Stimulated activated CD4-positive, alpha-beta T cell treated with anti-CD3 and anti-CD28 coated beads, Interleukin-1b, Interleukin-23, amount 100 ng/mL, for 4 hours (primary cell): Measurements from ENCODE around the gene TTC22.

Experiments
- DNase-seq, 2 donors: peaks; one replicate each; pipeline ENCODE4 v3.0.0-alpha.2; 2020; ENCODE audit warnings: low read depth in 2 of 2

Gene TTC22

GRCh38 chr1:54800899-54801759 lies at the start of gene TTC22:
TSS of gene TTC22 (minus strand) at chr1:54801323. CDS start at chr1:54801163, 160 bp downstream.
- DNase-seq = peak; percentile 50 to 52

- no peak for DNase-seq
Observed at GRCh38 chr1:54850737-54851136, 49.6 kb upstream of the TTC22 start.

GRCh38 chr1:54850069-54850730 lies 49.1 kb upstream of the TTC22 start:
- no peak for DNase-seq

GRCh38 chr1:54849219-54850068 lies 48.3 kb upstream of the TTC22 start:
- no peak for DNase-seq

GRCh38 chr1:54848134-54848948 lies 47.2 kb upstream of the TTC22 start:
- DNase-seq = no peak

- no peak for DNase-seq
Observed at GRCh38 chr1:54846716-54847284, 45.7 kb upstream of the TTC22 start.

- no peak for DNase-seq
Observed at GRCh38 chr1:54846301-54846700, 45.2 kb upstream of the TTC22 start.

GRCh38 chr1:54845772-54846171 lies 44.6 kb upstream of the TTC22 start:
- DNase-seq = no peak

- DNase-seq = no peak
Observed at GRCh38 chr1:54844564-54844963, 43.4 kb upstream of the TTC22 start.

GRCh38 chr1:54843449-54843848 lies 42.3 kb upstream of the TTC22 start:
- no peak for DNase-seq

- DNase-seq = no peak
Observed at GRCh38 chr1:54842963-54843362, 41.8 kb upstream of the TTC22 start.

GRCh38 chr1:54842206-54842915 lies 41.2 kb upstream of the TTC22 start:
- DNase-seq = no peak

GRCh38 chr1:54839824-54840223 lies 38.7 kb upstream of the TTC22 start:
- DNase-seq = no peak

GRCh38 chr1:54838565-54839180 lies 37.5 kb upstream of the TTC22 start:
- no peak for DNase-seq

- no peak for DNase-seq
Observed at GRCh38 chr1:54837002-54837853, 36.1 kb upstream of the TTC22 start.

- no peak for DNase-seq
Observed at GRCh38 chr1:54836594-54836993, 35.5 kb upstream of the TTC22 start.

GRCh38 chr1:54835970-54836369 lies 34.8 kb upstream of the TTC22 start:
- DNase-seq = no peak

- DNase-seq = no peak
Observed at GRCh38 chr1:54835131-54835898, 34.2 kb upstream of the TTC22 start.
